ENCODE data around the gene CEP128.
"Not testable (repeated sequence)": the region's sequence is repeated elsewhere in the genome, so short reads cannot be mapped to it uniquely, and the experiment has no call there.

The CEP128 gene

GRCh38 chr14:80958226-80958625, 16.7 kb upstream of the CEP128 start:
- H3K4me3 Mint-ChIP-seq: peak overlapping the region; percentile 26
- H3K4me1 Mint-ChIP-seq: peaks cover 52% of the 10 kb centered on the region
- no peaks in the 10 kb centered on the region for H3K27me3 Mint-ChIP-seq
- no peaks in the 10 kb centered on the region for H3K36me3 Mint-ChIP-seq
- no peaks in the 10 kb centered on the region for H3K9me3 Mint-ChIP-seq
- H3K27ac Mint-ChIP-seq: peak overlapping the region; percentile 71

DNA sequence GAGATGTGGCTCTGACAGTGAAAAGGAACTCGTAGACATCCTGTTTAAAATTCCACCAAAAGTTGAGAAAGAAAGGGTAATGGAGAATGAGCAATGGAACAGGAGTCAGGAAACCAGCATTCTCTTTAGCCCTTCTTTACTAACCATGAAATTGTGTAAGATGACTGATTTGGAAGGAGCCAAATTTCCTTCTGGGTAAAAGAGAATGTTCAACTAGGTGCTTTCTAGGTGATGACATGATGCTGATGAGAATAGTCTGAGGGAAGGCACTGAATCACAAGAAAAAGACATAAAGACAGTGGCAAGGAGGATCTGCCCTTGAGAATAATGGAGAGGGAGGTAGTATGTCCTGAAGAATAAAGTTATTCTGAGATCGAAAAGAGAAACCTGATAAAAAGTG, 16.1 kb upstream of the CEP128 start:
- H3K4me1 Mint-ChIP-seq: peaks cover 52% of the 10 kb centered on the region
- H3K4me3 Mint-ChIP-seq: peak overlapping the region; percentile 1
- H3K36me3 Mint-ChIP-seq: no peaks in the 10 kb centered on the region
- no peak overlapping the region for H3K27ac Mint-ChIP-seq
- H3K9me3 Mint-ChIP-seq: no peaks in the 10 kb centered on the region
- no peaks in the 10 kb centered on the region for H3K27me3 Mint-ChIP-seq

GRCh38 chr14:80956922-80957321, 15.4 kb upstream of the CEP128 start:
- no peaks in the 10 kb centered on the region for H3K27me3 Mint-ChIP-seq
- peaks cover 52% of the 10 kb centered on the region for H3K4me1 Mint-ChIP-seq
- no peaks in the 10 kb centered on the region for H3K9me3 Mint-ChIP-seq
- no peak overlapping the region for H3K27ac Mint-ChIP-seq
- no peaks in the 10 kb centered on the region for H3K36me3 Mint-ChIP-seq
- no peak overlapping the region for H3K4me3 Mint-ChIP-seq

DNA sequence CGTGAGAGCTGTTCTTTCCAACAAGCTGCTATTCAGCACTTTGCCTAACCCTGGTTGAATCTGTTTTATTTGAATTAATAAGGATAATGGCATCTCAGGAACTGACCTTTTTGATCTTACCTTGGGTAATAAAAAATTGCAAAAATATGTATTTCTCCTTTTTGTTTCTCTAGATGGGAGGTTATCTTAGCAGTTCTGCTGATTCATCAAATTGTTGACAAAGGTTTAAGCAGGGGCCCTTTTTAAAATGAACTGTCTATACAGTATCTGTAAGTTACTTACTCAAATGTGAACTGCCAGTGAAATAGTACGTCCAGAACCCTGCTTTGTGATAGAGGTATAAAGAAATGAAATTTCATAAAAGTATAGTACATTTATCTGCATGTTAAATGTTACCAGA, 14.6 kb upstream of the CEP128 start:
- Mint-ChIP-seq H3K27ac (no peak overlapping the region), H3K4me3 (peak overlapping the region; percentile 89), H3K27me3 (no peaks in the 10 kb centered on the region), H3K4me1 (peaks cover 52% of the 10 kb centered on the region), H3K36me3 (no peaks in the 10 kb centered on the region), H3K9me3 (no peaks in the 10 kb centered on the region)

DNA sequence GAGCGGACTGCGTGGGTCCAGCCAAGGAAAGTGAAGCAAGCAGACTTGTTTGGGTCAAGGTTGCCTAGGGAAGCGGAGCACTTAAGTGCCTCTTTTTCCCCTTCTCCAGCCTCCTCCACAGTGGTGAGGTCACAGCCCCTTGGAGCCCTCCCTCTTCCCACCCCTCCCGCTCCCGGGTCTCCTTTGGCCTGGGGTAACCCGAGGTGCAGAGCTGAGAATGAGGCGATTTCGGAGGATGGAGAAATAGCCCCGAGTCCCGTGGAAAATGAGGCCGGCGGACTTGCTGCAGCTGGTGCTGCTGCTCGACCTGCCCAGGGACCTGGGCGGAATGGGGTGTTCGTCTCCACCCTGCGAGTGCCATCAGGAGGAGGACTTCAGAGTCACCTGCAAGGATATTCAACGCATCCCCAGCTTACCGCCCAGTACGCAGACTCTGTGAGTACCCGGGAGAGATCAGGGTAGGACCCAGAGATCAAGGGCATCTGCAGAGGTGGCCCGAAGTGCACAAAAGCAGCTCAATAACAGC, 13.9 kb upstream of the CEP128 start, which contains the start of gene TSHR:
Gene TSHR, plus strand, starts transcription at position 206 of the 526 bp plus-strand sequence. Its CDS starts 60 bp downstream, at position 266.
- no peaks in the 10 kb centered on the region for H3K36me3 Mint-ChIP-seq
- H3K9me3 Mint-ChIP-seq: no peaks in the 10 kb centered on the region
- H3K4me1 Mint-ChIP-seq: peaks cover 52% of the 10 kb centered on the region
- H3K27ac Mint-ChIP-seq: peak within 1 kb of the TSS; percentile 70
- no peaks in the 10 kb centered on the region for H3K27me3 Mint-ChIP-seq
- peak within 1 kb of the TSS; percentile 89 for H3K4me3 Mint-ChIP-seq

- no peaks in the 10 kb centered on the region for H3K27me3 Mint-ChIP-seq
These were observed 13.3 kb upstream of the CEP128 start for GRCh38 chr14:80954687-80955299.

DNA sequence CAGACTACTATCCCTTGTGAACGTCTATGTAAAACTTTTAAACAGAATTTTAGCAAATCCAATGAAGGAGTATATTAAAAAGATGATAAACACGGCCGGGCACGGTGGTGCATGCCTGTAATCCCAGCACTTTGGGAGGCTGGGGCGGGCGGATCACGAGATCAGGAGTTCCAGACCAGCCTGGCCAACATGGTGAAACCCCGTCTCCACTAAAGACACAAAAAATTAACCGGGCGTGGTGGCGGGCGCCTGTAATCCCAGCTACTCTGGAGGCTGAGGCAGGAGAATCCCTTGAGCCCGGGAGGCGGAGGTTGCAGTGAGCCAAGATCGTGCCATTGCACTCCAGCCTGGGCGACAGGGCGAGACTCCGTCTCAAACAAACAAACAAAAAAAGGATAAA, 11.7 kb upstream of the CEP128 start:
- not testable (repeated sequence) for H3K9me3 Mint-ChIP-seq, H3K27me3 Mint-ChIP-seq, H3K4me3 Mint-ChIP-seq, H3K27ac Mint-ChIP-seq, H3K36me3 Mint-ChIP-seq
- peaks cover 29% of the 10 kb centered on the region for H3K4me1 Mint-ChIP-seq

More at GRCh38 chr14:80954687-80955299, 13.3 kb upstream of the CEP128 start:
- Mint-ChIP-seq H3K4me1 (peaks cover 45% of the 10 kb centered on the region), H3K9me3 (no peaks in the 10 kb centered on the region), H3K4me3 (peak overlapping the region; percentile 89), H3K27ac (peak overlapping the region; percentile 70), H3K36me3 (no peaks in the 10 kb centered on the region)

GRCh38 chr14:80951491-80951890, 10.0 kb upstream of the CEP128 start:
- H3K27ac Mint-ChIP-seq: no peak overlapping the region
- no peaks in the 10 kb centered on the region for H3K36me3 Mint-ChIP-seq
- no peaks in the 10 kb centered on the region for H3K27me3 Mint-ChIP-seq
- H3K9me3 Mint-ChIP-seq: no peaks in the 10 kb centered on the region
- H3K4me3 Mint-ChIP-seq: no peak overlapping the region
- peaks cover 31% of the 10 kb centered on the region for H3K4me1 Mint-ChIP-seq

- no peaks in the 10 kb centered on the region for H3K9me3 Mint-ChIP-seq
- peaks cover 2% of the 10 kb centered on the region for H3K36me3 Mint-ChIP-seq
These were observed 6.8 kb upstream of the CEP128 start for GRCh38 chr14:80948291-80948690.

GRCh38 chr14:80946797-80947196, 5.3 kb upstream of the CEP128 start:
- H3K27me3 Mint-ChIP-seq: no peaks in the 10 kb centered on the region
- peaks cover 2% of the 10 kb centered on the region for H3K36me3 Mint-ChIP-seq
- H3K9me3 Mint-ChIP-seq: no peaks in the 10 kb centered on the region
- no peak overlapping the region for H3K4me3 Mint-ChIP-seq
- peak overlapping the region; percentile 99 for H3K27ac Mint-ChIP-seq
- peaks cover 37% of the 10 kb centered on the region for H3K4me1 Mint-ChIP-seq

More at GRCh38 chr14:80948291-80948690, 6.8 kb upstream of the CEP128 start:
- Mint-ChIP-seq H3K4me3 (no peak overlapping the region), H3K4me1 (peaks cover 23% of the 10 kb centered on the region), H3K27me3 (no peaks in the 10 kb centered on the region), H3K27ac (no peak overlapping the region)

DNA sequence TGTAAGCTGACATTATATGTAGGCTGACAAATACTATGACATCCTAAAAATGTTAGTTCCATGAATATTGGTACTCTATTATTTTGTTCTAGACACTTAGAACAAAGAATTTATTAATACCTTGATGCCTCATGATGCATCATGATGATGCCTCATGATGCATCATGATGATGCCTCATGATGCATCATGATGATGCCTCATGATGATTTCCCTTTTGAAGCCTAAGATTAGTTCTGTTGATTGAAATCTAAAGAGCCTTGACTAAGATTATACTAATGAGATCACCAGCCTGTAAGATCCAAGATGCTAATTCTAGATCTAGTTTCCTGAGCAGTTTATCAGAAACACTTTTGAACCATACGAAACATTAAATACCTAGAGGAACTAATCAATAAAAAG, 4.6 kb upstream of the CEP128 start:
- Mint-ChIP-seq H3K27me3 (no peaks in the 10 kb centered on the region), H3K36me3 (peaks cover 2% of the 10 kb centered on the region), H3K27ac (peak overlapping the region; percentile 99), H3K9me3 (no peaks in the 10 kb centered on the region), H3K4me3 (peak overlapping the region; percentile 47), H3K4me1 (peaks cover 39% of the 10 kb centered on the region)

- Mint-ChIP-seq H3K27ac (peak overlapping the region; percentile 76), H3K4me3 (no peak overlapping the region), H3K4me1 (peaks cover 44% of the 10 kb centered on the region), H3K9me3 (no peaks in the 10 kb centered on the region), H3K36me3 (peaks cover 2% of the 10 kb centered on the region), H3K27me3 (no peaks in the 10 kb centered on the region)
These were observed 3.5 kb upstream of the CEP128 start for GRCh38 chr14:80944861-80945617.

DNA sequence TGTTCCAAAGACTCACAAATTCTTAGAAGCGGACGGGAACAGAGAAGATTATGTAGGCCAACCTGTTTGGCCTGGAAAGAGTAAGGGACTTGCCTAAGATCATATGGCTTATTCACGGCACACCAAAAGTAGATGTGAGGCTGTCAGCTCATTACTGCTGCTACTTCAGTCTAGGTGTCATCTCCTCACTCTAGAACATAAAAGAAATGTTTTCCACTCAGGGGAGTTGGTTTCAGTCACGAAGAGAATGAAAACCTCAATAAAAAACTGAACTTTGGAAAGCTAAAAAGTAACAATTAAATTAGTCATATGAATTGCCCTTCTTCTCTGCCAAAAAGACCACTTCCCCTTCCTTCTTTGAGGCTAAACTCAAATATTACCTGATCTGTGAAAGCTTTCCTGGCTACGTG, 658 bp upstream of the CEP128 start:
- Mint-ChIP-seq H3K4me1 (peaks cover 39% of the 10 kb centered on the region), H3K27me3 (no peaks in the 10 kb centered on the region), H3K4me3 (peak overlapping the region; percentile 90), H3K9me3 (no peaks in the 10 kb centered on the region), H3K36me3 (peaks cover 2% of the 10 kb centered on the region), H3K27ac (peak overlapping the region; percentile 97)

- H3K4me3 Mint-ChIP-seq: peak overlapping the region; percentile 90
- peak overlapping the region; percentile 30 for H3K27ac Mint-ChIP-seq
- peaks cover 4% of the 10 kb centered on the region for H3K36me3 Mint-ChIP-seq
- H3K4me1 Mint-ChIP-seq: peaks cover 24% of the 10 kb centered on the region
- H3K27me3 Mint-ChIP-seq: no peaks in the 10 kb centered on the region
- H3K9me3 Mint-ChIP-seq: no peaks in the 10 kb centered on the region
These were observed 1.4 kb downstream of the CEP128 start for GRCh38 chr14:80940146-80940545.

GRCh38 chr14:80933686-80934085, 7.9 kb downstream of the CEP128 start:
- Mint-ChIP-seq H3K9me3 (no peaks in the 10 kb centered on the region), H3K36me3 (peaks cover 16% of the 10 kb centered on the region), H3K4me3 (no peak overlapping the region), H3K27me3 (no peaks in the 10 kb centered on the region), H3K27ac (no peak overlapping the region), H3K4me1 (peaks cover 28% of the 10 kb centered on the region)

- H3K4me1 Mint-ChIP-seq: peaks cover 28% of the 10 kb centered on the region
- H3K36me3 Mint-ChIP-seq: peaks cover 20% of the 10 kb centered on the region
- H3K9me3 Mint-ChIP-seq: no peaks in the 10 kb centered on the region
- no peak overlapping the region for H3K4me3 Mint-ChIP-seq
- H3K27ac Mint-ChIP-seq: no peak overlapping the region
- H3K27me3 Mint-ChIP-seq: no peaks in the 10 kb centered on the region
These were observed 8.3 kb downstream of the CEP128 start for GRCh38 chr14:80933282-80933681.
